Limb (tissue), 2 donors: ENCODE data around the gene DHX35.

ENCODE experiments used
- DNase-seq, 2 donors: peaks; one replicate each; pipeline ENCODE4 v3.0.0-alpha.2; 2016; ENCODE audit errors: extremely low spot score in 2 of 2

DHX35 gene, protein sequence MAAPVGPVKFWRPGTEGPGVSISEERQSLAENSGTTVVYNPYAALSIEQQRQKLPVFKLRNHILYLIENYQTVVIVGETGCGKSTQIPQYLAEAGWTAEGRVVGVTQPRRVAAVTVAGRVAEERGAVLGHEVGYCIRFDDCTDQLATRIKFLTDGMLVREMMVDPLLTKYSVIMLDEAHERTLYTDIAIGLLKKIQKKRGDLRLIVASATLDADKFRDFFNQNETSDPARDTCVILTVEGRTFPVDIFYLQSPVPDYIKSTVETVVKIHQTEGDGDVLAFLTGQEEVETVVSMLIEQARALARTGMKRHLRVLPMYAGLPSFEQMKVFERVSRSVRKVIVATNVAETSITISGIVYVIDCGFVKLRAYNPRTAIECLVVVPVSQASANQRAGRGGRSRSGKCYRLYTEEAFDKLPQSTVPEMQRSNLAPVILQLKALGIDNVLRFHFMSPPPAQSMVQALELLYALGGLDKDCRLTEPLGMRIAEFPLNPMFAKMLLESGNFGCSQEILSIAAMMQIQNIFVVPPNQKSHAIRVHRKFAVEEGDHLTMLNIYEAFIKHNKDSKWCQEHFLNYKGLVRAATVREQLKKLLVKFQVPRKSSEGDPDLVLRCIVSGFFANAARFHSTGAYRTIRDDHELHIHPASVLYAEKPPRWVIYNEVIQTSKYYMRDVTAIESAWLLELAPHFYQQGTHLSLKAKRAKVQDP

DNA sequence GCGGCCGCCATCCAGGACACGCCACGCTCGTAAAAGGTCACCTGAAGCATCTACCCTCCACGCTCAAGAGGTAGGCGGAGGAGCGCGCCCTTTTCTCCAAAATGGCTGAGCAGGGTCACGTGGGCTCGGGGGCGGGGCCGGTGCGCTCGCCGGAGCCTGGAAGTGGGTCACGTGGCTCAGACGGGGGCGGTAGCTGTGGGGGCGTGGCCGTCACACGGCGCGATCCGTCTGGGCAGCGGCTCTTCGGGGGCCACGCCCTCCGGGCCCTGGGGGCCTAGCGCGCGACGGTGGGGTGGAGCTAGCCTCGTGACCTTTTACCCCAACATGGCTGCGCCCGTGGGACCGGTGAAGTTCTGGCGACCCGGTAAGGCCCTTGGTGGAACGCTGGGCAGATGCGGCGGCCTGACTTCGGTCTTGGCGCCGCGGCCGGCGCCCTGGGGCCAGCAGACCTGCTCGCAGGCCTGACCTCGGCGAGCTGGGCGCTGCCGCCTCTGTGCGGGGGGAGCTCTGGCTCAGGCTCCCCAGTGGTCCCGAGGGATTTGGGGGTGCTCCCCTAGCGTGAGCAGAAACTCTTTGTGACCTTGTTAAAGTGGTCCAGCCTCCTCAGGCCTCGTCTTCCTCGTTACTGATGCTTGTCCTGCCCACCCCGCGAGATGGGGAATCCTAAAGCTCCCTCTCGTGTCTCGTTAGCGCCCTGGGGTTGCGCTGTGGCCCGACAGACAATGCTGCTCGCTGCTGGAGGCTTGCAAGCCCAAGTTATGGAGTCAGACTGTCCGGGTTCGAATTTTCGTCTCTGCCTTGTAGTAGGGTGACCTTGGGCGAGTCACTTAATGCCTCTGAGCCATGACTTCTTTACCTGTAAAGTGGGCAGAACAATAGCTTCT lies at the start of gene DHX35:
Gene DHX35 (plus strand): TSS at position 301 of the 884 bp plus-strand sequence. CDS start 24 bp downstream, at position 325.
- DNase-seq = peak; percentile 99

DNA sequence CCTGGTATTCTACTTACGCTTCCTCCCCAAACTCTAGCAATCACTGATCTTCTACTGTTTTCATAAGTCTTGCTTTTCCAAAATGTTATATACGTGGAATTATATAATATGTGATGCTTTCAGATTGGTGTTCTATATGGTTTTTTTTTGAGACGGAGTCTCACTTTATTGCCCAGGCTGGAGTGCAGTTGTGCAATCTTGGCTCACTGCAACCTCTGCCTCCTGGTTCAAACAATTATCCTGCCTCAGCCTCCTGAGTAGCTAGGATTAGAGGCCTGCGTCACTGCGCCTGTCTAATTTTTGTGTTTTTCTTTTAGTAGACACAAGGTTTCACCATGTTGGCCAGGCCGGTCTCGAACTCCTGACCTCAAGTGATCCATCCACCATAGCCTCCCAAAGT lies 46.8 kb upstream of the DHX35 start:
- no peak for DNase-seq

DNA sequence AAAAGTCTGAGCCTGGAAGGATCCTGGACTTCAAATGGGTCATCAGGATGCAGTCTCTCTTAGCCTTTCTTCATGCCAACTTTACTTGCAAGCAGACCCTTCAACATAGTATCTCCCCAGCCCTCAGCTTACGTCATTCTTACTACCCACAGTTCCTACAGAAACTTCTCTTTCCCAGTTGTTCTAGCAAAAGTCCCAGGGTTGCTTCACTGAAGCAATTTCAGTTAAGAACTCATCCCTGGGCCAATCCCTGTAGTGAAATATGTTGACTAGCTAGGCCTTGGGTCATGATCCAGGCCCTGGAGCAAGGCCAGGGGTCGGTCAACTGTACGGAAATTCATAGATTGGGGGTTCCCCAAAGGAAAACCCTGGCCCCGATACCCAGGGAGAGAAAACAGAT lies 44.5 kb upstream of the DHX35 start:
- no peak for DNase-seq

DNA sequence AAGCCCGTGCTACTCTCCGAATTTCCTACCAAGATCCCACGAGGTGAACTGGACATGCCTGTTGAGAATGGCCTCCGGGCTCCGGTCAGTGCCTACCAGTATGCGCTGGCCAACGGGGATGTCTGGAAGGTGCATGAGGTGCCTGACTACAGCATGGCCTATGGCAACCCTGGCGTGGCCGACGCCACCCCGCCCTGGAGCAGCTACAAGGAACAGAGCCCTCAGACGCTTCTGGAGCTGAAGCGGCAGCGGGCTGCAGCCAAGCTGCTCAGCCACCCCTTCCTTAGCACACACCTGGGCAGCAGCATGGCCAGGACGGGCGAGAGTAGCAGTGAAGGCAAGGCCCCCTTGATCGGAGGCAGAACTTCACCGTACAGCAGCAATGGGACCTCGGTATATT lies 44.0 kb upstream of the DHX35 start:
- no peak for DNase-seq

DNA sequence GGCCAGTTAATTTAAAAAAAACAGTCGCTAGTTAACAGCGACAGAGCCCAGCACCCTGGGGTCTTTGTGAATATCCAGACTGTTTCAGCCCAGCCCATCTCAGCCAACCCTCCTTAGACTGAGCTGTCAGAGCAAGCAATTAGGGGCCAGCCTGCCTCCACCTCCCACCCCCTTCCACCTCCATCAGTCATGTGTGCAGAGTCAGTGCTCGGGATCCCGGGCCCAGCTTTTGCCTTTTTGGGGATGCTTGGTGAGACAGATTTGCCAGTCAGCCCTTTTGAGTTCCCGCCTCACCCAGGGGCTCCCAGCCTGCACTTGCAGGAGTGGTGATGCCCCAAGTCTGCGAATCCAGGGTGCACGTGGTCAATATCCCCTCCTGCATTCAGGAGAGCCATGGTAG lies 42.5 kb upstream of the DHX35 start:
- no peak for DNase-seq

DNA sequence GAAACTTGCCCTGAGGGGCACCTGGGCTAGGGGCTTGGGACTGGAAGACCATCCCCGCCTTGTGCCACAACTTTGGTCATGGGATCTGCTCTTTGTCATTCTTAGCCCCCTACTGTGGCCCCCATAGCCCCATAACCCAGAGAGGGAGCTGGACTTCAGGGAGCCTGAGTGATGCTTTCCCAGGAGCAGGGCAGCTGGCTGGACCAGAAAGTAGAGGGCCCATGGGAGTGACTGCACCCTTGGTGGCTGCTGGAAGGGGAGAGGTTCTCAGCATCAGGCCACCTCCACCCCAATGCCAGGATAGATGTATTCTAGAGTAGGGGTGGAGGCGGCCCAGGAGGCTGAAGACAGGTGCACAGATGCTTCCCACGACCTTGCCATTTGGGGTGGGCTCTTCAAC lies 41.7 kb upstream of the DHX35 start:
- no peak for DNase-seq

DNA sequence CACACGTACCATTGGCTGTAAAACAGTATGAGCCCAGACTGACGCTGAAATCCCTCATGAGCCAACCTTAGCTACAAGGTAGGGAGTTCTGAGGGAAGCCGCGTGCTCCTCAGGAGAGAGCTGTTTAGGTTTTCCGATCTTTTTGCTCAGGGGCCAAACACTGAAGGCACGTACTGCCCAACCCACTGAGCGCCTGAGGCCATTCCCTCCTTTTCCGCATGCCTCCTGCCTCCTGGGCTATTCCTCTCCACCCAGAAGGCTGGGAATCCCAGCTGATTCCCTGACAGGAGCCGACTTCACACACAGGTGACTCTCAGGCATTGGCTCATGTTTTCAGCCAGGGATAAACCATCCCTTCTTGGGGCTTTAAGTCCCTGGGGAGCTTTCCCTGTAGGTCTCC lies 41.3 kb upstream of the DHX35 start:
- no peak for DNase-seq

DNA sequence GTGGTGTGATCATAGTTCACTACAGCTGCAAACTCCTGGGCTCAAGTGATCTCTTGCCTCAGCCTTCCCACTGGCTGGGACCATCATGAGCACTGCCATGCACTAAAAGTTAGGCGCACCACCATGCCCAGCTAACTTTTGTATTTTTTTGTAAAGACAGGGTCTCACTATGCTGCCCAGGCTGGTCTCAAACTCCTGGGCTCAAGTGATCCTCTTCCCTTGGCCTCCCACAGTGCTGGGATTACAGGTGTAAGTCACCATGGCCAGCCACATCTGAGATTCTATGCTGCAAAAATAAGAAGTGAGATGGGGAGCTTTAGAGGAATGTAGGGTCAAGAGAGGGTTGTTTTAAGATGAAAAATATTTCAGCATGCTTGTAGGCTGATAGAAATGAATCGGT lies 37.4 kb upstream of the DHX35 start:
- no peak for DNase-seq

DNA sequence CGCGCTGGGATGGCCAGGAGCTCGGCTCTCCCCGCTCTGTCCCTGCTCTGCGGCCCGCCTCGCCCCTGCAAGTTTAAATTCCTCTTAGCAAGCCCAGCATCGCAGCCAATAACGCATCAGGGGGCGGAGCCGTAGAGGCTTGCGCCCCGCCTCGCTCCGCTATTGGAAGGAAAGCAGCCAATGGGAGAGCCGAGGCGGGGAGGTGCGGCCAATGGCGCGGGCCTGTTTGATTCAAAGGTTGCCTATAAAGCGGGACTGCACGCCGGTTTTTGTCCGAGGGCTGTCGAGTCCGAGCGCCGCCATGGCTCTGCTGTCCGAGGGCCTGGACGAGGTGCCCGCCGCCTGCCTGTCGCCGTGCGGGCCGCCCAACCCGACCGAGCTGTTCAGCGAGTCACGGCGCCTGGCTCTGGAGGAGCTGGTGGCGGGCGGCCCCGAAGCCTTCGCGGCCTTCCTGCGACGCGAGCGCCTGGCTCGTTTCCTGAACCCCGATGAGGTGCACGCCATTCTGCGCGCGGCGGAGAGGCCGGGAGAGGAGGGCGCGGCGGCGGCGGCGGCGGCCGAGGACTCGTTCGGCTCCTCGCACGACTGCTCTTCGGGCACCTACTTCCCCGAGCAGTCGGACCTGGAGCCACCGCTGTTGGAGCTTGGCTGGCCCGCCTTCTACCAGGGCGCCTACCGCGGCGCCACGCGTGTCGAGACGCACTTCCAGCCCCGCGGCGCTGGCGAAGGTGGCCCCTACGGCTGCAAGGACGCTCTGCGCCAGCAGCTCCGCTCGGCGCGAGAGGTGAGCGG lies 35.8 kb upstream of the DHX35 start, which contains the start of gene FAM83D:
Gene FAM83D (plus strand): TSS at position 276 of the 792 bp plus-strand sequence. CDS start 26 bp downstream, at position 302.
- DNase-seq = peak; percentile 96

DNA sequence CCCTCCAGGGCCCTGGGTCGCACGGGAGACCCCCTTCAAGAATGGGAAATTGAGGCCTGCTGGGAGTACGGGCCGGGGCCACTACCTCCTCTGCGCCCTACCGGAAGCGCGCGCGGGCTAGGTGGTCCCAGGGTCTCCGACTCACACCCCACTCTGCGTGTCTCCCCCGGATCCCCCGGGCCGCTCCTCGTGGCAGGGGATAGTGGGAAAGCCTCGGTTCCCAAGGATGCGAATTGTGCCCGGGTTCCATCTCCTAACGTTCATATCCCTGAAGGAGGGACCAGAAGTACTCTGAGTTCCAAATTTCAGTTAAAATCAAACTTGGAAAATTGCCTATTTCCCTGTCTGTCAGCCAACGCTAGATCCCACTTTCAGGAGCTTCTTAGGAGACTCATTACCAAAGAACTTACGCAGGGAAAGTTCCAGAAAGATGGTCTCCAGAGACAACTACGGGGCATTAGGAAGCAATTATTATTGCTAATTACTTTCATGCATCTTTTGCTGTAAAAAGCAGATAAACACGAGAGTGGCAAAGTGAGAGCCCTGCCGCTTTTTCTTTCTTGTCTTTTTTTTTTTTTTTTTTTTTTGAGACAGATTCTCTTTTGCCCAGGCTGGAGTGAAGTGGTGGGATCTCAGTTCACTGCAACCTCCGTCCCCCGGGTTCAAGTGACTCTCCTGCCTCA lies 35.1 kb upstream of the DHX35 start:
- no peak for DNase-seq

DNA sequence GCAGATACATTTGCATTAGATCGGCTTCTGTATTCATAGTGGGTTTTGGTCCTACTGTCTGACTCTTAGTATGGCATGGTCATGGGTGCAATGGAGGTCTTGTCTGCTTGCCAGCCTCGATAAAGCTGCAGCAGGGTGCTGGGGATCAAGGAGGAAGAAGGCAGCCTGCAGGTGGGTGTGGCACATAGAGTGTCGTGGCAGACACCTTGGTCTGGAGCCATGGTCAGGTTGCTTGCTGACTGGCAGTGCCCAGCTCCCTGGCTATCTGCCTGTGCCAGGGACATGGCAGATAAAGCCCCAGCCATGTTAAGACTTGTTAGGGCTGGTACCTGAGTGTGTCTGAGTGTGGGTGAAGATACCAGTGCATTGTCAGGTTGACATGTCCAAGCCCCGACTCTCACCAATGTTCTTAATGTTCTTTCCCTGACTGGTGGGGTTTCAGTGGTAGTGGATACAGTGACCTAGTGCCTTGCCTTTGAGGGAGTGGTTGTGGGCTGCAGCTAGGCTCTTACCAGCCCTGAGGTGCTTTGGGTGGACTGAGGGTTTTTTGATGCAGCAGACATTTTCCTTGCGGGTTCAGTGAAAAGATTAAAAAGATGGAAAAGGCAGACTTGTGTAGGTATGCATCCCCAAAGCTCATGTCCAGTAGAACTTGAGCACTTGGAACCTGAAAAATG lies 34.1 kb upstream of the DHX35 start:
- no peak for DNase-seq

DNA sequence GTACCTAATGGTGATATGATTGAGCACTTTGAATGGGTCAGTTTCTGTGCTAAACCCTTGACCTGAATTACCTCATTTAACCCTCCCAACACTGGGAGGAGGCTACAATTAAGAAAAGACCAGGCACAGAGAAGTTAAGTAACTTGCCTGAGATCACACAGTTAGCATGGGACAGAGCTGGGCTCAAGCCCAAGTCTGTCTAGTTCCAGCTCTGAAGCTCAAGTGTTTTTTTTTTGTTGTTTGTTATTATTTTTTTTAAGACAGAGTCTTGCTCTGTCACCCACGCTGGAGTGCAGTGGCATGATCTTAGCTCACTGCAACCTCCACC lies 31.9 kb upstream of the DHX35 start:
- no peak for DNase-seq

DNA sequence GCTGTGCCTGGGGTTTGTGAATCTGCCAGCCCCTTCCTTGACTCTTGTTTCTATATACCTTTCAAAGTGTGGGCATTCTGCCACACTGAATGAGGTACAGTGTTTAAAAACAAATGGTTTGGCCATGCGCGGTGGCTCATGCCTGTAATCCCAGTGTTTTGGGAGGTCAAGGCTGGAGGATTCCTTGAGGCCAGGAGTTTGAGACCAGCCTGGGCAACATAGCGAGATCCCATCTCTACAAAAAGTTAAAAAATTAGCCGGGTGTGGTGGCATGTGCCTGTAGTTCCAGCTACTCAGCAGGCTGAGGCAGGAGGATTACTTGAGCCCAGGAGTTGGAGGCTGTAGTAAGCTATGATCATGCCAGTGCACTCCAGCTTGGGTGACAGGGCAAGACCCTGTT lies 30.2 kb upstream of the DHX35 start:
- no peak for DNase-seq

DNA sequence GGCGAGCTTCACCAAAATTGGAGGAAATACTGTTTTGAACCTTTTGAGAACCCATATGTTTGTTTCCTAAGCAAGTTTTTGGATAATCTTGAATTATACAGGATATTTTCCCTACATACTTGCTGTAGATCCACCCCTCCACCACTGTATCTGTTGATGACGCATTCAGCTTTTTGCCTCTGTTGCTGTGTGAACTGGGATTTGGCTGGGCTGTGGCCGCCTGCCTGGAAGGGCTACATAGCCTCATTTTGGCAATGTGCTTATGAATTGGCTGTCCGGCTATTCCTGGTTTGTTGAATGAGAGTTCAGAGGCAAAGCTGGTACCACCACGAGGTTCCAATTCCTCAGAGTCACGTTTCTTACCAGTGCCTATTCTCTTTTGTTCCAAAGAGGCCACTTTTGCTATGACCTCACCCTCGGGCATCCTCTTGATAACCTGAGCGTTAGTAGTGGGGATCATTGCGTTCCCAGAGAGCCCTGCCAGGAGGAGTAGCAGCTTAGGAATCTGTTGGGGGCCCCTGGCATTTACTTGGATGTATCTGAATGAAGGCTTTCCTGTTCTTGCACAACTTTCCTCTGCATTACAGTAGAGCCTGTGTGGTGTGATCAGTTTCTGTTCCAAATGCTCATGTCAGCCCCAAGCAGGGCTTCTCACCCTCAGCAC lies 29.6 kb upstream of the DHX35 start:
- no peak for DNase-seq

DNA sequence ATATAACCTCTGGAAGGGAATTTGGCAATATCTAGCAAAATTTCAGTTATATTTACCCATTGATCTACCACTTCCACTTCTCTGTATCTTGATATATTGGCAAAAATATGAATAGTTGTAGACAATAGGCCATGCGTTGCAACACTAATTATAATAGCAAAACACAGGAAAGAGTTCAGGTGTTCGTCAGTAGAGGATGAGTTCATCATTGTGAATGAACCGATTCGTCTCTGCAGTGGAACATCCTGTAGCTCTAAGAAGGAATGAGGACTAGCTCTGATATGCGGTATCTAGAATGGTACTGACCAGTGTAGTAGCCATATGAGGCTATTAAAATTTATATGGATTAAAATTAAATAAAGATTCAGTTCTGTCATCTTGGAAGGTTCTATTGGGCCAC lies 27.6 kb upstream of the DHX35 start:
- DNase-seq = no peak

DNA sequence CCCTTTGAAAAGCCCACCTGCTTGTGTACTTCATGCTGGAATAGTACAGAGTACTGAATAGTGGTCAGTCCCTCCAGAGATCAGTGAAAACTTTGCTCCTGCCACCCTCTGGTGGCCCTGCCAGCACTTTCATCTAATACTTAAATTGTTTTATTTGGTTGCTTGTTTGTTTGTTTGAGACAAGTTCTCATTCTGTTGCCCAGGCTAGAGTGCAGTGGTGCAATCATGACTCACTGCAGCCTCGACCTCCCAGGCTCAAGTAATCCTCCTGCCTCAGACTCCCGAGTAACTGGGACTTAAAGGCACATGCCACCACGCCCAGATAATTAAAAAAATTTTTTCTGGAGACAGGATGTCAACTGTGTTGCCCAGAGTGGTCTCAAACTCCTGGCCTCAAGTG lies 26.9 kb upstream of the DHX35 start:
- no peak for DNase-seq

DNA sequence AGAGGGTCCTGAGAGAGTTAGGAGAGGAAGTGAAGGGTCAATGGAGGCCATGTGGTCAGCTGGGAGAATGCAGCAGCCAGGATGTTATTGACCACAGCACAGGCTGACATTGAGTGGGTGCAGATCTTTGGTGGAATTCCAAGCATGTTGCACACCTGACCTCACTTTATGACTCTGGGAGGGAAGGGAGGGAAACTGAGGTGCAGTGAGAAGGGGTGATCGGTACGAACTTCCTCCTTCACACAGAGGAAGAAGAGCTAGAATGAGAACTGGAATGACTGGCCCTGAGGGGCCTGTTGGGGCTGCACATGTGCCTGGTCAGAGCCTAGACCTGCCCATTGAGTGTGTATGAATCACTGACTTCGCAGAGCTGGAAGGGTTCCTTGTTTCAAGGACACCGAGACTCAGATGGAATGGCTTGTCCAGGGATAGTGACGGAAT lies 26.2 kb upstream of the DHX35 start:
- no peak for DNase-seq

DNA sequence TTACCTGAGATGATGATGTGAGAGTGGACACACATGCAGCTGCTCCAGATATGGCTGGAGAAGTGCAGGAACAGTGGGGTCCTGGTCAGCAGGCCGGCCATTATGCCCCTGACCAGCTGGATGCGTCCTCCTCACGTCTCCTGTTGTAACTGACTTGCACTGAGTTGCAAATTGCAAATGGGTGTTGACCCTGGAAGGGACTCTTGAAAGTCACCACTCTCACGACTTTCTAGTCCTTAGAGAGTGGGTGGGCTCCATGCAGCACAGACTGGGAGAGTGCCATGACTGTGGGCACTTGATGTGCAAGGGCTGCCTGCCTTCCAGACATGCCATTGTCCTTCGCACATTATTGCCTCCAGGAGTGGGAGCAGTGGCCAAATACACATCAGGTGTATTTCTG lies 25.1 kb upstream of the DHX35 start:
- no peak for DNase-seq

DNA sequence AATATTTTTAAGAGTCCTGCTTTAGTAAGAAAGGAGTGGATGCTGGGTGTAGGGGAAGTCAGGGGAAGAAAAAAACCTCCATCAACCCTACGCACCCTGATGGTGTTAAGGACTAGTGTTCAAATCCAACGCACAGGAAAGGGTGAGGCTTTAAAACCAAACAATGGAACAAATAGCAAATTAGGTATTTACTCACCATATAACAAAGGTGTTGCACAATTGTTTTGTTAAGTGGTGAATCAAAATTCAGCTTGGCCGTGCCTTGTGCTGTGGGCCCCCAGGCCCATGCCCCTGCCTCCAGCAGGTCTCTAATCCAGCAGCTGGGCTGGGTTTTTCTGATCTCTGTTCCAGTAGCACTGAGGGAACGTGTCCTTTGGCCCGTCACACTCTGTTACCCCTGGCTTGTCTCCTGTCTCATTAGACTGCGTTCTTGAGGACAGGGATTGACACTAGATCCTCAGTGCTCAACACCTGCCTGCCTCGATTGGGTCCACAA lies 24.1 kb upstream of the DHX35 start:
- no peak for DNase-seq
